Cerebellar nuclear complex (tissue), 1 donor: ENCODE measurements around the gene MOV10.

Source experiments
- DNase-seq, 2 experiments: peaks; one replicate each; lab custom pipeline; 2025; lab: John Stamatoyannopoulos, UW

MOV10 gene

DNA sequence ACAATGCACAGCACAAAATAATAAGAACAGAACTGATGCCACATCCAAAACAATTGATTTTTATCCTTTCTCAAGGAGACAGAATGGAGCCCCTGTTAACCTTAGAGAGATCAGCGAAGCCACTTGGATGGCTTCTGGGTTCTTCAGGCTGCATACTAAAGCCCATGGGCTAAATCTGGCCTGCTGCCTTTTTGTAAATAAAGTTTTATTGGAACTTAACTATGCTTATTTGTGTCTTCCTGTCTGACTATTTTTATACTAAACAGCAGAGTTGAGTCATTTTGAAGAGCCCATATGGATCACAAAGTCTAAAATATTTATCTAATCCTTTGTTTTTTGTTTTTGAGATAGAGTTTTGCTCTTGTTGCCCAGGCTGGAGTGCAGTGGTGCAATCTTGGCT is 57.0 kb downstream of the MOV10 start:
- no peak for DNase-seq

DNA sequence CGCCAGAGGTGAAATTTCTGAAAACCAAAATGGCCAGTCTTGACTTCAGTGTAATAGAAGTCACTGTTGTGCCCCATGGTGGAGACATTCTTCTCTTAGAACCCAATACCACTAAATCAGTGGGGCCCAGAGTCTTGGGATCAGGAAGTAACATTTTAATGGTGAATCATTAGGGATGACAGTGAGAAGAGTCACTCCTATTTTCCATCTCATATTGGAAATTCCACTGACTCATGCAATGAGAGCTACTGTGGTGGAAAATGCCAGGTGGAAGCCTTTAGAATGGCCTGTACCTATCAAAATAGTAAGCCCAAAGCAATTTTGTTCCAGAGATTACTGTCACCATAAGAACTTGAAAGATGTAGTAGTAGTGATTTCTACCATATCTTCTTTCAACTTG is 61.3 kb downstream of the MOV10 start:
- no peak for DNase-seq

DNA sequence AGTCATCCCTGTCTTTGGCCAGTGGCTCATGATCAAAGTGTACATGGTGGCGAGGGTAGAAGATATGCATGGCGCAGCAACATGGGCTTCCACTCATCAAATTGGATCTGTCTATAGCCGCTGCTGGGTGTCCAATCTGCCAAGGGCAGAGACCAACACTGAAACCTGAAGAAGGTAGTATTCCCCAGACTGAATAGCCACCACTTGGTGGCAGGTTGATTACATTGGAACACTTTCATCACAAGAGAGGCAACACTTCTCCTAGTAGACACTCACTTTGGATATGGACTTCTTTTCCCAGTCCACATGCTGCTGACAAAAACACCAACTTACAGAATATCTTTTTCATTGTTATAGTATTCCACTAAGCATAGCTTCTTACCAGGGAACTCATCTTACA is 63.1 kb downstream of the MOV10 start:
- DNase-seq = no peak

DNA sequence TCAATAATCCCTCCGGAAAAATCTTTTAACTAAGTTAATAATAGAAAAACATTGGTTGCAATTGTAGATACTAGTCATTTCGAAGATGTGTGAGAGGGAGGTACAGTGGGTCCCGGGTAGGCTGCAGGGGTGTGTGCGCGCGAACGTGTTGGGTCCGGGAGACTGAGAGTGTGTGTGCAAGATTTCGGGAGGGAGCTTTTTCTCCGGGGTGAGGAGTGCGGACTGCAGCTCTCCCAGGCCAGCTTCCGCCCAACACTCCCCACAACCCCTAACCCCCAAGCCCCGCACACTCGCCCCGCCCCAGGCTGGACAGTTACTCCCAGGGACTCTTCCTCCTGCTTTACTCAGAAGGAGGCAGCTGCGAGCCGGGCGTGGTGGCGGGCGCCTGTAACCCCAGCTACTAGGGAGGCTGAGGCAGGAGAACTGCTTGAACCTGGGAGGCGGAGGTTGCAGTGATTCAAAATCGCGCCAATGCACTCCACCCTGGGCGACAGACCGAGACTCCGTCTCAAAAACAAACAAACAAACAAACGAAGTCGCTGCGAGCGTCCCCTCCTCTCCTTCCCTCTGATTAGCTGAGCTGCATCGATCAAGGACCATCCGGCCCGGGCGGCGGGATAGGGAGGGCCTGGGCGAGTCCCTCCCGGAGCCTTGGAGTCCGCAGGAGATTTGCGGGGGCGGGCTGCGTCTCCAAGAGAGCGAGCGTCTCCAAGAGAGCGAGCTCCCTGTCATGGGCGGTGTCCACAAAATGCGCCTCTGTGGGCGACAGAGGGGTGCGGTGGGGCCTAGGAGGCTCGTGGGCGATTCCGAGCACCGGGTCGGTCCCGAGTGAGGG is 68.9 kb downstream of the MOV10 start:
- DNase-seq = no peak

DNA sequence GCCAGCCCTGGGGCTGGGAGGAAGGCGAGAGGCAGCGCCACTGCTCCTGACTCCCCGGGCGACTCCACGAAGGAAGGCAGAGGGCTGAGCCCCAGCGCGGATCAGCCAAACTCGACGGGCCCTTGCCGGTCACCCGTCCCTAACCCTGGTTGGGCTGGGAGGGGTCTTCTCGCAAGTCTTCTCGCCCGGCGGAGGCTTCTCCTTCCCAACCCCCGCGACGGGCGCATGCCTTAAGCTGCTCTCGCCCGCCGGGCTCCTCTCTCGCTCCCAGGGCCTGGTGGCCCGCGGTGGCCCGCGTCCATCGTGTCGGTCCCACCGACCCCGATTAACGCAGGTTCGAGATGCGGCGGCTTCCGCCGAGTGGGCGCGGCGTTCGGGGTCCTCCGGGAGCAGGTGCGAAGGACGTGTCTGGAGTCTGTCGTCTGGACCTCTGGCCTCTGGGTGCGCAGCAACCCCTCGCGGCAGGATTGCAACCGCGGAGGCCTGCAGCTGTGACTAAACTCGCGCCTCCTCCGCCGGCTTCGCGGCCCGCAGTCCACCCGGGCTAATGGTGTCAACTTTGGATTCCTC is 69.6 kb downstream of the MOV10 start:
- DNase-seq = no peak

DNA sequence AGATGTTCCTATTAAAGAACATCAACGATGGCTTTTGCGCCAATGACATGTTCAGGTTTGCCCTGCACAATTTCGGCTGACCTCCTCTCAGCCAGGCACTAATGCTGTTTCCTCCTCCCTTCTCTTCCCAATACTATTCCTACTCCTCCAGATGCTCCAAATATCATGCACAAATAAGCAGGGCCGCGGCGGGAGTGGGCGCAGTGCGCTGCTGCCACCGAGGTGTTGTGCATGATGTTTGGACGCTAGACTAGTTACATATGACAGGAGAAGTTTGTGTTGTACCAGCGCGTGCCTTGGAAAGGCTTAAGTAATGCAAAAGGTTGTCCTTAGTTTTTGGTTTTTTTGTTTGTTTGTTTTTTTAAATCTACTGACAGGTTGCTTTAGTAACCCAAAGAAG is 73.9 kb downstream of the MOV10 start:
- no peak for DNase-seq
